ENCODE measurements around the gene RPTOR.

DNA sequence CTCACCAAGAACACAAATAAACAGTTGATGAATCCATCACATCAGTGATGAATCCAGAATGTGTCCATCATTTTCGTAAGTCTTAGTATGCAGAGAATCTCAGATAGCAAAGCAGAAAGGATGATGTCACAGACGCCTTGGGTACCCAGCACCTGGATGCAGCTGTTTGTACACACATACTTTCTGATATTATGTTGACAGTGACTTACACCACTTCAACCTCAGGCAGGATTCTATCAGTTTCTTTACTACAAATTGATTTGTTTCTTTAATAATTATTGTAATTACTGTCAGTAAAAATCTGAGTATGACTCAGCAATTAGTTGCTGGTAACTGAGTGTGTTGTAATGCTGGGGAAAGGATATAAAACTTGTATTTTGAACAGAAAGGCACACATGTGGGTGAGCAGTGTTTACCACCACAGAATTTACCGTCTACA, 159.8 kb downstream of the RPTOR start:
- TF ChIP-seq, protein P1, sequence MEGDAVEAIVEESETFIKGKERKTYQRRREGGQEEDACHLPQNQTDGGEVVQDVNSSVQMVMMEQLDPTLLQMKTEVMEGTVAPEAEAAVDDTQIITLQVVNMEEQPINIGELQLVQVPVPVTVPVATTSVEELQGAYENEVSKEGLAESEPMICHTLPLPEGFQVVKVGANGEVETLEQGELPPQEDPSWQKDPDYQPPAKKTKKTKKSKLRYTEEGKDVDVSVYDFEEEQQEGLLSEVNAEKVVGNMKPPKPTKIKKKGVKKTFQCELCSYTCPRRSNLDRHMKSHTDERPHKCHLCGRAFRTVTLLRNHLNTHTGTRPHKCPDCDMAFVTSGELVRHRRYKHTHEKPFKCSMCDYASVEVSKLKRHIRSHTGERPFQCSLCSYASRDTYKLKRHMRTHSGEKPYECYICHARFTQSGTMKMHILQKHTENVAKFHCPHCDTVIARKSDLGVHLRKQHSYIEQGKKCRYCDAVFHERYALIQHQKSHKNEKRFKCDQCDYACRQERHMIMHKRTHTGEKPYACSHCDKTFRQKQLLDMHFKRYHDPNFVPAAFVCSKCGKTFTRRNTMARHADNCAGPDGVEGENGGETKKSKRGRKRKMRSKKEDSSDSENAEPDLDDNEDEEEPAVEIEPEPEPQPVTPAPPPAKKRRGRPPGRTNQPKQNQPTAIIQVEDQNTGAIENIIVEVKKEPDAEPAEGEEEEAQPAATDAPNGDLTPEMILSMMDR (tag by site-specific recombination; IDR thresholded peaks at IDR 0.05), result no peak
- TF ChIP-seq ZNF138 (tag by site-specific recombination; IDR thresholded peaks at IDR 0.05; ENCODE audit: borderline replicate concordance) (no peak), ZNF518A (tag by site-specific recombination; conservative IDR thresholded peaks at IDR 0.05; ENCODE audit: low read depth) (no peak), ZNF140 (tag by site-specific recombination; IDR thresholded peaks at IDR 0.05) (no peak), ZNF114 (tag by site-specific recombination; IDR thresholded peaks at IDR 0.05) (no peak), ZNF521 (tag by site-specific recombination; IDR thresholded peaks at IDR 0.05) (no peak), ZNF248 (tag by site-specific recombination; IDR thresholded peaks at IDR 0.05) (no peak), ZNF561 (tag by site-specific recombination; IDR thresholded peaks at IDR 0.05; ENCODE audit: borderline replicate concordance) (no peak), ZBTB1 (tag by site-specific recombination; IDR thresholded peaks at IDR 0.05) (no peak), ZNF677 (tag by site-specific recombination; IDR thresholded peaks at IDR 0.05) (no peak), ZNF670 (tag by site-specific recombination; IDR thresholded peaks at IDR 0.05; ENCODE audit: low read depth) (no peak)
- TF ChIP-seq, protein P2, sequence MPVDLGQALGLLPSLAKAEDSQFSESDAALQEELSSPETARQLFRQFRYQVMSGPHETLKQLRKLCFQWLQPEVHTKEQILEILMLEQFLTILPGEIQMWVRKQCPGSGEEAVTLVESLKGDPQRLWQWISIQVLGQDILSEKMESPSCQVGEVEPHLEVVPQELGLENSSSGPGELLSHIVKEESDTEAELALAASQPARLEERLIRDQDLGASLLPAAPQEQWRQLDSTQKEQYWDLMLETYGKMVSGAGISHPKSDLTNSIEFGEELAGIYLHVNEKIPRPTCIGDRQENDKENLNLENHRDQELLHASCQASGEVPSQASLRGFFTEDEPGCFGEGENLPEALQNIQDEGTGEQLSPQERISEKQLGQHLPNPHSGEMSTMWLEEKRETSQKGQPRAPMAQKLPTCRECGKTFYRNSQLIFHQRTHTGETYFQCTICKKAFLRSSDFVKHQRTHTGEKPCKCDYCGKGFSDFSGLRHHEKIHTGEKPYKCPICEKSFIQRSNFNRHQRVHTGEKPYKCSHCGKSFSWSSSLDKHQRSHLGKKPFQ (tag by site-specific recombination; IDR thresholded peaks at IDR 0.05), result no peak
- TF ChIP-seq, protein P3, sequence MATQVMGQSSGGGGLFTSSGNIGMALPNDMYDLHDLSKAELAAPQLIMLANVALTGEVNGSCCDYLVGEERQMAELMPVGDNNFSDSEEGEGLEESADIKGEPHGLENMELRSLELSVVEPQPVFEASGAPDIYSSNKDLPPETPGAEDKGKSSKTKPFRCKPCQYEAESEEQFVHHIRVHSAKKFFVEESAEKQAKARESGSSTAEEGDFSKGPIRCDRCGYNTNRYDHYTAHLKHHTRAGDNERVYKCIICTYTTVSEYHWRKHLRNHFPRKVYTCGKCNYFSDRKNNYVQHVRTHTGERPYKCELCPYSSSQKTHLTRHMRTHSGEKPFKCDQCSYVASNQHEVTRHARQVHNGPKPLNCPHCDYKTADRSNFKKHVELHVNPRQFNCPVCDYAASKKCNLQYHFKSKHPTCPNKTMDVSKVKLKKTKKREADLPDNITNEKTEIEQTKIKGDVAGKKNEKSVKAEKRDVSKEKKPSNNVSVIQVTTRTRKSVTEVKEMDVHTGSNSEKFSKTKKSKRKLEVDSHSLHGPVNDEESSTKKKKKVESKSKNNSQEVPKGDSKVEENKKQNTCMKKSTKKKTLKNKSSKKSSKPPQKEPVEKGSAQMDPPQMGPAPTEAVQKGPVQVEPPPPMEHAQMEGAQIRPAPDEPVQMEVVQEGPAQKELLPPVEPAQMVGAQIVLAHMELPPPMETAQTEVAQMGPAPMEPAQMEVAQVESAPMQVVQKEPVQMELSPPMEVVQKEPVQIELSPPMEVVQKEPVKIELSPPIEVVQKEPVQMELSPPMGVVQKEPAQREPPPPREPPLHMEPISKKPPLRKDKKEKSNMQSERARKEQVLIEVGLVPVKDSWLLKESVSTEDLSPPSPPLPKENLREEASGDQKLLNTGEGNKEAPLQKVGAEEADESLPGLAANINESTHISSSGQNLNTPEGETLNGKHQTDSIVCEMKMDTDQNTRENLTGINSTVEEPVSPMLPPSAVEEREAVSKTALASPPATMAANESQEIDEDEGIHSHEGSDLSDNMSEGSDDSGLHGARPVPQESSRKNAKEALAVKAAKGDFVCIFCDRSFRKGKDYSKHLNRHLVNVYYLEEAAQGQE (tag by site-specific recombination; IDR thresholded peaks at IDR 0.05), result no peak
